Osteoblast (primary cell): ENCODE measurements around the gene MRPL34. TPM values are rescaled to one million over a fixed set of nuclear protein-coding genes. Genes with fewer than 3 reads are reported as not detected.

Experiments used
- DNase-seq: peaks from one replicate; pipeline ENCODE4 v3.0.0; 2011; ENCODE audit warnings: low spot score, mixed read lengths; ENCODE audit not compliant: insufficient read length; ENCODE audit errors: missing footprints
- H2AFZ ChIP-seq: 2 replicates; pipeline ENCODE4 v1.6.0; 2011; ENCODE audit warnings: mild to moderate bottlenecking, low read length
- H3K27ac ChIP-seq: 2 replicates; pipeline ENCODE4 v1.5.1; 2011; ENCODE audit warnings: mild to moderate bottlenecking, low read depth, low read length, moderate library complexity
- H3K27me3 ChIP-seq: 2 replicates; pipeline ENCODE4 v1.6.0; 2012; ENCODE audit warnings: mild to moderate bottlenecking, control low read depth, inconsistent platforms, low read length, moderate library complexity; ENCODE audit not compliant: insufficient read depth
- H3K36me3 ChIP-seq: 2 replicates; pipeline ENCODE4 v1.5.1; 2011; ENCODE audit warnings: mild to moderate bottlenecking, low read length, control low read depth, moderate library complexity; ENCODE audit not compliant: insufficient read depth
- H3K4me1 ChIP-seq: 2 replicates; pipeline ENCODE4 v1.5.1; 2011; ENCODE audit warnings: mild to moderate bottlenecking, low read length, control low read depth, moderate library complexity; ENCODE audit not compliant: insufficient read depth
- H3K4me2 ChIP-seq: 2 replicates; pipeline ENCODE4 v1.6.0; 2011; ENCODE audit warnings: mild to moderate bottlenecking, low read length; ENCODE audit not compliant: insufficient read depth
- H3K4me3 ChIP-seq: fragments of 200-600 bp; sonication (generic); 3 replicates; pipeline ENCODE4 v1.5.1; 2012; ENCODE audit warnings: mild to moderate bottlenecking, low read length, inconsistent platforms; ENCODE audit not compliant: insufficient read depth
- H3K79me2 ChIP-seq: 2 replicates; pipeline ENCODE4 v1.6.0; 2012; ENCODE audit warnings: mild to moderate bottlenecking, low read length, control low read depth, inconsistent platforms; ENCODE audit not compliant: insufficient read depth
- H3K9me3 ChIP-seq: 2 replicates; pipeline ENCODE4 v1.5.1; 2011; ENCODE audit warnings: low read depth, low read length, control low read depth
- H4K20me1 ChIP-seq: 2 replicates; pipeline ENCODE4 v1.6.0; 2012; ENCODE audit warnings: mild to moderate bottlenecking, low read length, control low read depth; ENCODE audit not compliant: insufficient read depth
- CTCF ChIP-seq: IDR thresholded peaks from 2 replicates; pipeline ENCODE4 v1.5.1; 2011; ENCODE audit warnings: mild to moderate bottlenecking, low read depth, low read length, moderate library complexity; ENCODE audit errors: extremely low read depth
- total RNA-seq: library from RNA; depleted of rRNA; stranded (reverse); fragments of >200 nt; gene quantifications from 2 replicates; pipeline ENCODE4 v1.2.3, GENCODE V29; 2012

The MRPL34 gene
- total RNA-seq, result 21.8 and 40.5 TPM in 2 replicates

- Histone ChIP-seq H3K4me2 (peak within 1 kb of the TSS; percentile 88), H3K27me3 (no peaks in the 10 kb centered on the region), H2AFZ (peak within 1 kb of the TSS; percentile 99), H3K36me3 (no peaks in the 10 kb centered on the region), H3K9me3 (no peaks in the 10 kb centered on the region), H3K4me3 (peak within 1 kb of the TSS; percentile 99), H3K27ac (peak within 1 kb of the TSS; percentile 68), H3K79me2 (peaks cover 27% of the 10 kb centered on the region), H3K4me1 (peaks cover 41% of the 10 kb centered on the region), H4K20me1 (peaks cover 7% of the 10 kb centered on the region)
- peak; percentile 98 for DNase-seq
- peak; percentile 70 for TF ChIP-seq CTCF
These were observed at the start of gene MRPL34 for GRCh38 chr19:17305517-17306284. Gene MRPL34, plus strand, starts transcription at chr19:17305872. Its CDS starts 21 bp downstream, at chr19:17305893.

- no peak for DNase-seq
- Histone ChIP-seq H3K4me2 (no peak overlapping the region), H4K20me1 (no peaks in the 10 kb centered on the region), H3K79me2 (no peaks in the 10 kb centered on the region), H3K27ac (no peak overlapping the region), H3K4me1 (no peaks in the 10 kb centered on the region), H3K4me3 (no peak overlapping the region), H3K36me3 (no peaks in the 10 kb centered on the region), H3K27me3 (no peaks in the 10 kb centered on the region), H2AFZ (no peak overlapping the region), H3K9me3 (peaks cover 9% of the 10 kb centered on the region)
- no peak for TF ChIP-seq CTCF
These were observed 49.5 kb upstream of the MRPL34 start for GRCh38 chr19:17256130-17256529.

- Histone ChIP-seq H3K9me3 (peaks cover 9% of the 10 kb centered on the region), H3K36me3 (no peaks in the 10 kb centered on the region), H3K27ac (no peak overlapping the region), H3K27me3 (no peaks in the 10 kb centered on the region), H3K79me2 (no peaks in the 10 kb centered on the region), H3K4me2 (no peak overlapping the region), H3K4me1 (no peaks in the 10 kb centered on the region), H3K4me3 (no peak overlapping the region), H4K20me1 (no peaks in the 10 kb centered on the region), H2AFZ (no peak overlapping the region)
- peak; percentile 65 for DNase-seq
- no peak for TF ChIP-seq CTCF
These were observed 46.4 kb upstream of the MRPL34 start for GRCh38 chr19:17259118-17259780.

- no peak for TF ChIP-seq CTCF
- H3K4me3 ChIP-seq, result no peak overlapping the region
- no peaks in the 10 kb centered on the region for H4K20me1 ChIP-seq
- H3K79me2 ChIP-seq, result no peaks in the 10 kb centered on the region
- H3K4me1 ChIP-seq, result no peaks in the 10 kb centered on the region
- peak; percentile 13 for DNase-seq
- peaks cover 9% of the 10 kb centered on the region for H3K9me3 ChIP-seq
- no peak overlapping the region for H3K4me2 ChIP-seq
- H3K27me3 ChIP-seq, result no peaks in the 10 kb centered on the region
- no peak overlapping the region for H2AFZ ChIP-seq
- no peak overlapping the region for H3K27ac ChIP-seq
- no peaks in the 10 kb centered on the region for H3K36me3 ChIP-seq
These were observed 45.7 kb upstream of the MRPL34 start for GRCh38 chr19:17259934-17260333.
